OCI-LY1 (cell line): ENCODE data around the gene ALDH16A1.

Experiments used
- H2AFZ ChIP-seq: fragments of 200-600 bp; sonication (generic), shearing (Covaris generic); 2 replicates; pipeline ENCODE4 v1.6.0; 2014; ENCODE audit warnings: antibody characterized with exemption, mild to moderate bottlenecking, low read length
- H3F3A ChIP-seq: fragments of 200-600 bp; sonication (generic), shearing (Covaris generic); 2 replicates; pipeline ENCODE4 v1.6.0; 2014; ENCODE audit warnings: mild to moderate bottlenecking, antibody characterized with exemption, low read length, moderate library complexity; ENCODE audit not compliant: insufficient read depth
- H3K27ac ChIP-seq: fragments of 200-600 bp; sonication (generic); 2 replicates; pipeline ENCODE4 v1.5.1; 2014; ENCODE audit warnings: low read length, mixed run types, mild to moderate bottlenecking, low read depth; ENCODE audit not compliant: poor library complexity, severe bottlenecking
- H3K27me3 ChIP-seq: fragments of 200-600 bp; sonication (generic); 2 replicates; pipeline ENCODE4 v1.6.0; 2014; ENCODE audit warnings: antibody characterized with exemption, mild to moderate bottlenecking, low read length, moderate library complexity; ENCODE audit not compliant: insufficient read depth
- H3K36me3 ChIP-seq: fragments of 200-600 bp; sonication (generic); 2 replicates; pipeline ENCODE4 v1.6.1; 2014; ENCODE audit warnings: mild to moderate bottlenecking, antibody characterized with exemption, low read length, moderate library complexity, mixed read lengths; ENCODE audit not compliant: insufficient read depth
- H3K4me1 ChIP-seq: fragments of 200-600 bp; sonication (generic); 2 replicates; pipeline ENCODE4 v1.5.1; 2014; ENCODE audit warnings: mild to moderate bottlenecking, low read length, moderate library complexity; ENCODE audit not compliant: insufficient read depth, severe bottlenecking
- H3K4me2 ChIP-seq: fragments of 200-600 bp; sonication (generic), shearing (Covaris generic); 2 replicates; pipeline ENCODE4 v1.6.1; 2014; ENCODE audit warnings: low read length
- H3K4me3 ChIP-seq: fragments of 200-600 bp; sonication (generic); 2 replicates; pipeline ENCODE4 v1.5.1; 2014; ENCODE audit warnings: low read length, low read depth, mild to moderate bottlenecking, mixed read lengths; ENCODE audit not compliant: poor library complexity, severe bottlenecking
- H3K79me2 ChIP-seq: fragments of 200-600 bp; shearing (Covaris generic); 2 replicates; pipeline ENCODE4 v1.6.1; 2016; ENCODE audit warnings: mixed run types, low read length, mixed read lengths; ENCODE audit not compliant: insufficient read depth
- H3K9ac ChIP-seq: fragments of 200-600 bp; sonication (generic), shearing (Covaris generic); 2 replicates; pipeline ENCODE4 v1.6.1; 2014; ENCODE audit warnings: mild to moderate bottlenecking, low read length, mixed read lengths
- H3K9me2 ChIP-seq: fragments of 200-600 bp; sonication (generic), shearing (Covaris generic); 2 replicates; pipeline ENCODE4 v1.6.1; 2014; ENCODE audit warnings: low read depth, mild to moderate bottlenecking, low read length, mixed read lengths
- H3K9me3 ChIP-seq: fragments of 200-600 bp; shearing (Covaris generic); 2 replicates; pipeline ENCODE4 v1.6.1; 2014; ENCODE audit warnings: low read length, mixed read lengths
- H4K20me1 ChIP-seq: fragments of 200-600 bp; sonication (generic), shearing (Covaris generic); 2 replicates; pipeline ENCODE4 v1.6.0; 2016; ENCODE audit warnings: mild to moderate bottlenecking, low read length; ENCODE audit not compliant: insufficient read depth
- CTCF ChIP-seq: fragments of 200-600 bp; sonication (generic), shearing (Covaris generic); IDR thresholded peaks from 2 replicates; pipeline ENCODE4 v1.5.1; 2017; ENCODE audit warnings: mild to moderate bottlenecking, antibody characterized with exemption, low read length, moderate library complexity, mixed read lengths
- EZH2 ChIP-seq: fragments of 200-600 bp; sonication (generic), shearing (Covaris generic); IDR thresholded peaks from 2 replicates; pipeline ENCODE4 v1.8.0; 2017; ENCODE audit warnings: borderline replicate concordance, mixed run types, mild to moderate bottlenecking, antibody characterized with exemption, low read length, moderate library complexity, mixed read lengths

ALDH16A1 gene

GRCh38 chr19:49432141-49433073 lies 20.6 kb upstream of the ALDH16A1 start:
- H3K27ac ChIP-seq: no peak overlapping the region
- H2AFZ ChIP-seq: no peak overlapping the region
- H3K9me2 ChIP-seq: no peaks in the 10 kb centered on the region
- H4K20me1 ChIP-seq: no peaks in the 10 kb centered on the region
- no peaks in the 10 kb centered on the region; the same call in 1 of the 2 replicates for H3F3A ChIP-seq
- no peaks in the 10 kb centered on the region for H3K9me3 ChIP-seq
- H3K9ac ChIP-seq: no peak overlapping the region
- H3K4me3 ChIP-seq: no peak overlapping the region
- H3K36me3 ChIP-seq: no peaks in the 10 kb centered on the region
- 0 out of 2 replicates have a peak, but pooled peaks cover 6% of the 10 kb centered on the region for H3K27me3 ChIP-seq
- H3K4me1 ChIP-seq: peaks cover 15% of the 10 kb centered on the region
- H3K79me2 ChIP-seq: no peaks in the 10 kb centered on the region
- no peak for TF ChIP-seq EZH2
- no peak for TF ChIP-seq CTCF
- H3K4me2 ChIP-seq: no peak overlapping the region

GRCh38 chr19:49433240-49433901 lies 19.7 kb upstream of the ALDH16A1 start:
- H2AFZ ChIP-seq: no peak overlapping the region
- no peaks in the 10 kb centered on the region; the same call in 1 of the 2 replicates for H3F3A ChIP-seq
- no peaks in the 10 kb centered on the region for H4K20me1 ChIP-seq
- no peaks in the 10 kb centered on the region for H3K9me2 ChIP-seq
- no peak overlapping the region for H3K9ac ChIP-seq
- no peaks in the 10 kb centered on the region for H3K79me2 ChIP-seq
- 0 out of 2 replicates have a peak, but pooled peaks cover 2% of the 10 kb centered on the region for H3K27me3 ChIP-seq
- H3K4me2 ChIP-seq: no peak overlapping the region
- TF ChIP-seq EZH2 (no peak), CTCF (no peak)
- H3K36me3 ChIP-seq: no peaks in the 10 kb centered on the region
- H3K27ac ChIP-seq: no peak overlapping the region
- no peaks in the 10 kb centered on the region for H3K9me3 ChIP-seq
- H3K4me1 ChIP-seq: peaks cover 6% of the 10 kb centered on the region
- H3K4me3 ChIP-seq: no peak overlapping the region

DNA sequence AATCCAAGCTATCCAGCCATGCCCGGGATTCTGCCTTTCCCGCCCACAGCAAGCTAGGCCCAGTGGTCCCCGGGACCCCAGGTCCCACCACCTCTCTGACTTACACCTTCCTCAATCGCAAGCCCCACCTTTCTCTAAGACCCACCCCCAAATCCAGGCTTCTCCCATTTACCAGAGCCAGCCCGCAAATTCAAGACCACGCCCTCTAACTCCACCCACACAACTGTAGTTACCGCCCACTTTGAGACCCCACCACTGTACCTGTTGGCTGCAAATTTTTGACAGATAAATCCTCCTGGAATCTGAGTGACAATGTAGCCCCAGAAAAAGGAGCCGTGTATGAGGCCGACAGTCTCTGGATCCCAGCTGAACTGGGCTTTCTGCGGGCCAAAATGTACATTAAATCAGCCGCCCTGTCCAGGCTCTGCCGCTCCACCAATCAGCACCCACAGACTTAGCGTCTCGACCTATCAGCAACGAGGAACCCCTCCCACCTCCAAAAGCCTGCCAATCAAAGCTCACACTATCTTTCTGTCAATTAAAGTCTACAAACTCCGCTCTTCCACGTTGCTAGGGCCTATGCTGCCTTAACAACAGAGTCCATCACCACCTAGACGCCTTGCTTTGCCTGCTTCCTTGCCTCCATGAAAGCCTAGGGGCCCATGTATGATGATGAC lies 18.0 kb upstream of the ALDH16A1 start:
- Histone ChIP-seq H2AFZ (no peak overlapping the region), H3K27me3 (0 out of 2 replicates have a peak, but pooled peaks cover 8% of the 10 kb centered on the region), H3K9ac (no peak overlapping the region), H3K4me1 (peaks cover 6% of the 10 kb centered on the region), H3K9me3 (no peaks in the 10 kb centered on the region), H3F3A (no peaks in the 10 kb centered on the region), H3K4me2 (no peak overlapping the region), H3K36me3 (no peaks in the 10 kb centered on the region), H3K79me2 (no peaks in the 10 kb centered on the region), H3K27ac (no peak overlapping the region), H4K20me1 (no peaks in the 10 kb centered on the region), H3K9me2 (no peaks in the 10 kb centered on the region), H3K4me3 (no peak overlapping the region)
- TF ChIP-seq CTCF: no peak
- TF ChIP-seq EZH2: no peak
